HG03439 (cell line): ENCODE data around the gene MFSD1.
A peak's percentile ranks its signal among the peaks of the same experiment; 100 is the strongest.

Experiments
- ATAC-seq: cut with Tn5 transposase; IDR thresholded peaks from one replicate; pipeline ENCODE4 v1.9.1; 2021; ENCODE audit warnings: mild to moderate bottlenecking, moderate library complexity; ENCODE audit not compliant: unreplicated experiment

MFSD1 gene

GRCh38 chr3:158809642-158810041 is 7.8 kb downstream of the MFSD1 start:
- ATAC-seq = no peak

GRCh38 chr3:158810823-158811724 is 9.2 kb downstream of the MFSD1 start:
- ATAC-seq = no peak

- ATAC-seq = no peak
Measured at GRCh38 chr3:158819282-158819681, 17.4 kb downstream of the MFSD1 start.

- ATAC-seq = no peak
Measured at GRCh38 chr3:158820521-158820920, 18.7 kb downstream of the MFSD1 start.

GRCh38 chr3:158821847-158822246 is 20.0 kb downstream of the MFSD1 start:
- no peak for ATAC-seq

- ATAC-seq = no peak
Measured at GRCh38 chr3:158823426-158823825, 21.6 kb downstream of the MFSD1 start.

GRCh38 chr3:158827773-158828172 is 25.9 kb downstream of the MFSD1 start:
- ATAC-seq = no peak

GRCh38 chr3:158830391-158830790 is 28.5 kb downstream of the MFSD1 start:
- ATAC-seq = no peak

- no peak for ATAC-seq
Measured at GRCh38 chr3:158831861-158832260, 30.0 kb downstream of the MFSD1 start.

- ATAC-seq = no peak
Measured at GRCh38 chr3:158835631-158836030, 33.8 kb downstream of the MFSD1 start.

GRCh38 chr3:158836312-158836711 is 34.5 kb downstream of the MFSD1 start:
- no peak for ATAC-seq

- no peak for ATAC-seq
Measured at GRCh38 chr3:158837240-158837639, 35.4 kb downstream of the MFSD1 start.

GRCh38 chr3:158839966-158840365 is 38.1 kb downstream of the MFSD1 start:
- no peak for ATAC-seq

GRCh38 chr3:158841387-158841786 is 39.5 kb downstream of the MFSD1 start:
- ATAC-seq = no peak

GRCh38 chr3:158842976-158843375 is 41.1 kb downstream of the MFSD1 start:
- no peak for ATAC-seq

GRCh38 chr3:158845765-158846350 is 44.0 kb downstream of the MFSD1 start:
- ATAC-seq = no peak

GRCh38 chr3:158846803-158847451 is 45.1 kb downstream of the MFSD1 start:
- ATAC-seq = peak; percentile 88

- peak; percentile 22 for ATAC-seq
Measured at GRCh38 chr3:158847452-158847821, 45.6 kb downstream of the MFSD1 start.

- ATAC-seq = no peak
Measured at GRCh38 chr3:158847885-158848284, 46.0 kb downstream of the MFSD1 start.

- ATAC-seq = no peak
Measured at GRCh38 chr3:158849757-158850156, 47.9 kb downstream of the MFSD1 start.

- no peak for ATAC-seq
Measured at GRCh38 chr3:158859362-158859761, 57.5 kb downstream of the MFSD1 start.

- no peak for ATAC-seq
Measured at GRCh38 chr3:158863247-158863646, 61.4 kb downstream of the MFSD1 start.
